ENCODE measurements around the gene TCEAL7. TPM values are rescaled to one million over a fixed set of nuclear protein-coding genes. Genes with fewer than 3 reads are reported as not detected.

TCEAL7 gene
- total and polyA plus RNA-seq, 2 of the 13 experiments (the other 11 are each of a cell fraction or from before 2014, with no cell fraction given): not detected

DNA sequence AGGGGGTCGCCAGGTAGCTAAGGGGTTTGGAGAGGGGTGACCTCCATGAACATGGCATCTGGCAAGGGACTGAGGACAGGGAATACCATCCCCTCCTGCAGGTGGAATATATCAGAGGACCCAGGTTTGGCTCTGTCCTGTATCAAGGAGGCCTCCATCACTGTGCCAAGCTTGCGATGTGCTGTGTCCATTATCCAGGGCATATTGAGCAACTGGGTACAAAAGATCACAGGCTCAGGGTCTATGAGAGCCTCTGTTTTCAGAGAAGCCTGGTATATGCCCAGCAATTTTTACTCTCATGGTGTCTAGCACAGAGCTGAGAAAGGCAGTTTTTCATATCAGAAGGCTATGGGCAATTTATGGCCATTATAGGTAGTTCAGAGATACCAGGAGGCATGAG, 36.9 kb upstream of the TCEAL7 start:
- ChIA-PET POLR2A (no interaction called here), CTCF (ENCODE audit: low intra/inter-chr PET ratio, low total read pairs) (no interaction called here)
- no TSS peak for BruUV-seq (replicated peaks)
- H2AFZ ChIP-seq (ENCODE audit: low read length): no peak overlapping the region
- H3K4me1 ChIP-seq (ENCODE audit: insufficient read depth, low read length): no peaks in the 10 kb centered on the region
- no peak for TF ChIP-seq YY1 (IDR thresholded peaks at IDR 0.05; ENCODE audit: insufficient read depth, insufficient replicate concordance, low read depth, low read length)
- TF ChIP-seq, protein P1, sequence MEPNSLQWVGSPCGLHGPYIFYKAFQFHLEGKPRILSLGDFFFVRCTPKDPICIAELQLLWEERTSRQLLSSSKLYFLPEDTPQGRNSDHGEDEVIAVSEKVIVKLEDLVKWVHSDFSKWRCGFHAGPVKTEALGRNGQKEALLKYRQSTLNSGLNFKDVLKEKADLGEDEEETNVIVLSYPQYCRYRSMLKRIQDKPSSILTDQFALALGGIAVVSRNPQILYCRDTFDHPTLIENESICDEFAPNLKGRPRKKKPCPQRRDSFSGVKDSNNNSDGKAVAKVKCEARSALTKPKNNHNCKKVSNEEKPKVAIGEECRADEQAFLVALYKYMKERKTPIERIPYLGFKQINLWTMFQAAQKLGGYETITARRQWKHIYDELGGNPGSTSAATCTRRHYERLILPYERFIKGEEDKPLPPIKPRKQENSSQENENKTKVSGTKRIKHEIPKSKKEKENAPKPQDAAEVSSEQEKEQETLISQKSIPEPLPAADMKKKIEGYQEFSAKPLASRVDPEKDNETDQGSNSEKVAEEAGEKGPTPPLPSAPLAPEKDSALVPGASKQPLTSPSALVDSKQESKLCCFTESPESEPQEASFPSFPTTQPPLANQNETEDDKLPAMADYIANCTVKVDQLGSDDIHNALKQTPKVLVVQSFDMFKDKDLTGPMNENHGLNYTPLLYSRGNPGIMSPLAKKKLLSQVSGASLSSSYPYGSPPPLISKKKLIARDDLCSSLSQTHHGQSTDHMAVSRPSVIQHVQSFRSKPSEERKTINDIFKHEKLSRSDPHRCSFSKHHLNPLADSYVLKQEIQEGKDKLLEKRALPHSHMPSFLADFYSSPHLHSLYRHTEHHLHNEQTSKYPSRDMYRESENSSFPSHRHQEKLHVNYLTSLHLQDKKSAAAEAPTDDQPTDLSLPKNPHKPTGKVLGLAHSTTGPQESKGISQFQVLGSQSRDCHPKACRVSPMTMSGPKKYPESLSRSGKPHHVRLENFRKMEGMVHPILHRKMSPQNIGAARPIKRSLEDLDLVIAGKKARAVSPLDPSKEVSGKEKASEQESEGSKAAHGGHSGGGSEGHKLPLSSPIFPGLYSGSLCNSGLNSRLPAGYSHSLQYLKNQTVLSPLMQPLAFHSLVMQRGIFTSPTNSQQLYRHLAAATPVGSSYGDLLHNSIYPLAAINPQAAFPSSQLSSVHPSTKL (CRISPR knock-in tag; IDR thresholded peaks at IDR 0.05): no peak
- TF ChIP-seq ZNF124 (CRISPR knock-in tag; IDR thresholded peaks at IDR 0.05): no peak
- TF ChIP-seq, protein P2, sequence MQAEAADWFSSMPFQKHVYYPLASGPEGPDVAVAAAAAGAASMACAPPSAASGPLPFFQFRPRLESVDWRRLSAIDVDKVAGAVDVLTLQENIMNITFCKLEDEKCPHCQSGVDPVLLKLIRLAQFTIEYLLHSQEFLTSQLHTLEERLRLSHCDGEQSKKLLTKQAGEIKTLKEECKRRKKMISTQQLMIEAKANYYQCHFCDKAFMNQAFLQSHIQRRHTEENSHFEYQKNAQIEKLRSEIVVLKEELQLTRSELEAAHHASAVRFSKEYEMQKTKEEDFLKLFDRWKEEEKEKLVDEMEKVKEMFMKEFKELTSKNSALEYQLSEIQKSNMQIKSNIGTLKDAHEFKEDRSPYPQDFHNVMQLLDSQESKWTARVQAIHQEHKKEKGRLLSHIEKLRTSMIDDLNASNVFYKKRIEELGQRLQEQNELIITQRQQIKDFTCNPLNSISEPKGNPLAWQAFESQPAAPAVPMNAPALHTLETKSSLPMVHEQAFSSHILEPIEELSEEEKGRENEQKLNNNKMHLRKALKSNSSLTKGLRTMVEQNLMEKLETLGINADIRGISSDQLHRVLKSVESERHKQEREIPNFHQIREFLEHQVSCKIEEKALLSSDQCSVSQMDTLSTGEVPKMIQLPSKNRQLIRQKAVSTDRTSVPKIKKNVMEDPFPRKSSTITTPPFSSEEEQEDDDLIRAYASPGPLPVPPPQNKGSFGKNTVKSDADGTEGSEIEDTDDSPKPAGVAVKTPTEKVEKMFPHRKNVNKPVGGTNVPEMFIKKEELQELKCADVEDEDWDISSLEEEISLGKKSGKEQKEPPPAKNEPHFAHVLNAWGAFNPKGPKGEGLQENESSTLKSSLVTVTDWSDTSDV (CRISPR knock-in tag; IDR thresholded peaks at IDR 0.05): no peak
- TF ChIP-seq CCAR2 (optimal IDR thresholded peaks at IDR 0.05; ENCODE audit: low read depth, low read length): no peak
- TF ChIP-seq, protein P3, sequence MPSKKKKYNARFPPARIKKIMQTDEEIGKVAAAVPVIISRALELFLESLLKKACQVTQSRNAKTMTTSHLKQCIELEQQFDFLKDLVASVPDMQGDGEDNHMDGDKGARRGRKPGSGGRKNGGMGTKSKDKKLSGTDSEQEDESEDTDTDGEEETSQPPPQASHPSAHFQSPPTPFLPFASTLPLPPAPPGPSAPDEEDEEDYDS (CRISPR knock-in tag; IDR thresholded peaks at IDR 0.05): no peak
- no peak for TF ChIP-seq ZNF34 (CRISPR knock-in tag; IDR thresholded peaks at IDR 0.05; ENCODE audit: borderline replicate concordance)
- TF ChIP-seq FOXP1 (IDR thresholded peaks at IDR 0.05): no peak
- TF ChIP-seq FOXP1 (CRISPR knock-in tag; IDR thresholded peaks at IDR 0.05): no peak
- no peak overlapping the region for H3K9ac ChIP-seq (ENCODE audit: insufficient read depth, low read depth, low read length)
- WGBS (ENCODE audit: low lambda C conversion rate): no CpG with 5 or more reads among the region's 2 CpGs
- H3K27me3 ChIP-seq (ENCODE audit: control insufficient read depth in 1 of 2, insufficient read depth in 2 of 2, low read length in 2 of 2): no peaks in the 10 kb centered on the region
- H4K20me1 ChIP-seq (ENCODE audit: insufficient read depth, low read length): no peaks in the 10 kb centered on the region
- no peak for DNase-seq (ENCODE audit: low spot score)
- no peaks in the 10 kb centered on the region for H3K9me3 ChIP-seq (ENCODE audit: low read length)
- no peak overlapping the region for H3K4me3 ChIP-seq (replicated peaks in 1 of 3; ENCODE audit: insufficient read depth in 1 of 3, low read depth in 2 of 3, low read length in 3 of 3)
- H3K27ac ChIP-seq (ENCODE audit: extremely low read length, insufficient read depth, low read length): no peak overlapping the region
- H3K36me3 ChIP-seq (replicated peaks in 1 of 2; ENCODE audit: control insufficient read depth in 1 of 2, insufficient read depth in 2 of 2, low read length in 2 of 2): no peaks in the 10 kb centered on the region
- no peaks in the 10 kb centered on the region for H3K79me2 ChIP-seq (ENCODE audit: insufficient read depth, low read length)
- FAIRE-seq: no peak
- no peak overlapping the region for H3K4me2 ChIP-seq (ENCODE audit: low read depth, low read length)
- intact Hi-C loops (cut with micrococcal nuclease; ENCODE audit: unreplicated experiment): no loop called here
- in situ Hi-C loops (cut with HindIII; ENCODE audit: extremely low pct_ligation_motif_present, low pct_unique_long_range_greater_than_20kb): no loop called here
- no peak for ATAC-seq

Data from HepG2 (cell line).